Lower leg skin (tissue), 4 donors: ENCODE results near the gene AHRR. TPM values are rescaled to one million over a fixed set of nuclear protein-coding genes. Genes with fewer than 3 reads are reported as not detected.

Experiments used
- DNase-seq, 2 donors: peaks; one replicate each; pipeline ENCODE4 v3.0.0-alpha.2; 2019; ENCODE audit warnings: low spot score in 2 of 2
- H3K4me3 ChIP-seq: fragments of 200-600 bp; sonication (generic); 2 replicates; pipeline ENCODE4 v1.5.1; 2017; ENCODE audit warnings: mild to moderate bottlenecking, low read depth; ENCODE audit not compliant: poor library complexity, severe bottlenecking
- POLR2A ChIP-seq, 2 donors: fragments of 450-650 bp; IDR thresholded peaks; one replicate each; pipeline ENCODE4 v1.6.1; 2016 to 2017; ENCODE audit warnings: antibody characterized with exemption in 2 of 2, mild to moderate bottlenecking in 1 of 2, moderate library complexity in 1 of 2
- WGBS, 2 donors: methylation state at CpG; one replicate each; pipeline ENCODE4 v1.1.5; 2018; 5-methylcytosine and 5-hydroxymethylcytosine counted together
- intact Hi-C: fragments of 100-400 bp; cut with DNase I; formaldehyde crosslinking; loops from one replicate; pipeline ENCODE4 v1.15.0; 2023; ENCODE audit warnings: low total_unique reads
- total RNA-seq, 4 donors: library from RNA; depleted of rRNA; stranded (reverse); fragments of >200 nt; gene quantifications; one replicate each; pipeline ENCODE4 v1.1.0, GENCODE V29; 2016
- TF ChIP-seq, protein P1 (sequence below), 3 donors: fragments of 450-650 bp; IDR thresholded peaks; one replicate each; pipeline ENCODE4 v1.5.1; 2016; ENCODE audit warnings: antibody characterized with exemption in 3 of 3, mild to moderate bottlenecking in 3 of 3, moderate library complexity in 2 of 3

The AHRR gene
- total RNA-seq, 4 donors from 2014 or later: 3.6 to 19.6 (median 6.0) TPM

GRCh38 chr5:476102-476813, 154.7 kb downstream of the AHRR start:
- intact Hi-C loops: no loop called here
- WGBS, 2 donors: 49 to 53% methylated on average over 29 to 51 of the region's 51 CpGs
- TF ChIP-seq POLR2A (IDR thresholded peaks at IDR 0.05): no peak
- TF ChIP-seq, protein P1, sequence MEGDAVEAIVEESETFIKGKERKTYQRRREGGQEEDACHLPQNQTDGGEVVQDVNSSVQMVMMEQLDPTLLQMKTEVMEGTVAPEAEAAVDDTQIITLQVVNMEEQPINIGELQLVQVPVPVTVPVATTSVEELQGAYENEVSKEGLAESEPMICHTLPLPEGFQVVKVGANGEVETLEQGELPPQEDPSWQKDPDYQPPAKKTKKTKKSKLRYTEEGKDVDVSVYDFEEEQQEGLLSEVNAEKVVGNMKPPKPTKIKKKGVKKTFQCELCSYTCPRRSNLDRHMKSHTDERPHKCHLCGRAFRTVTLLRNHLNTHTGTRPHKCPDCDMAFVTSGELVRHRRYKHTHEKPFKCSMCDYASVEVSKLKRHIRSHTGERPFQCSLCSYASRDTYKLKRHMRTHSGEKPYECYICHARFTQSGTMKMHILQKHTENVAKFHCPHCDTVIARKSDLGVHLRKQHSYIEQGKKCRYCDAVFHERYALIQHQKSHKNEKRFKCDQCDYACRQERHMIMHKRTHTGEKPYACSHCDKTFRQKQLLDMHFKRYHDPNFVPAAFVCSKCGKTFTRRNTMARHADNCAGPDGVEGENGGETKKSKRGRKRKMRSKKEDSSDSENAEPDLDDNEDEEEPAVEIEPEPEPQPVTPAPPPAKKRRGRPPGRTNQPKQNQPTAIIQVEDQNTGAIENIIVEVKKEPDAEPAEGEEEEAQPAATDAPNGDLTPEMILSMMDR (IDR thresholded peaks at IDR 0.05): no peak

GRCh38 chr5:476814-477175, 155.3 kb downstream of the AHRR start:
- intact Hi-C loops: no loop called here
- 65 to 70% methylated on average over 5 to 8 of the region's 9 CpGs for WGBS, 2 donors
- TF ChIP-seq, protein P1 (IDR thresholded peaks at IDR 0.05): no peak
- no peak for TF ChIP-seq POLR2A (IDR thresholded peaks at IDR 0.05)
- no peak overlapping the region for H3K4me3 ChIP-seq
- DNase-seq: no peak

More at GRCh38 chr5:476102-476813, 154.7 kb downstream of the AHRR start:
- H3K4me3 ChIP-seq: no peak overlapping the region
- DNase-seq: no peak

DNA sequence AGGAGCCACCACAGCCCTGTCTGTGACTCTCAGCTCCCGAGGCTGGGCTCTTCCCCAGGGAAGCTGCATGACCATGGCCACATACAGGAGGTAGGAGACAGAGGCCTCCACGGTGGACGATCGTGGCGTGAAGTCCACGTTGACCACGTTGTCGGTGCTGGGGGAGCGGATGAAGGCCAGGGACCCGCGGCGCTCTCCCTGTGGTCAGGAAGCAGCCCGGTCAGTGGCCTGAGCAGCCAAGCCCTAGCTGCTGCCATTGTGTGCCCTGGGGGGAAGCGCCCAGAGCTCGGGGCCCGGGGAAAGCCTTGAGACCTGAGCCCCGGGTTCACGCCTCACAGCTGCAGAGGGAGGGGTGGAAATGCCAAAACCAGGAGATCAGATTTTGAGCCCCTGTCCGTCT, 155.7 kb downstream of the AHRR start:
- no peak for DNase-seq
- H3K4me3 ChIP-seq: no peak overlapping the region
- WGBS, 2 donors: 71 to 83% methylated on average over 7 to 18 of the region's 19 CpGs
- intact Hi-C loops: no loop called here
- no peak for TF ChIP-seq POLR2A (IDR thresholded peaks at IDR 0.05)
- TF ChIP-seq, protein P1 (IDR thresholded peaks at IDR 0.05): no peak

DNA sequence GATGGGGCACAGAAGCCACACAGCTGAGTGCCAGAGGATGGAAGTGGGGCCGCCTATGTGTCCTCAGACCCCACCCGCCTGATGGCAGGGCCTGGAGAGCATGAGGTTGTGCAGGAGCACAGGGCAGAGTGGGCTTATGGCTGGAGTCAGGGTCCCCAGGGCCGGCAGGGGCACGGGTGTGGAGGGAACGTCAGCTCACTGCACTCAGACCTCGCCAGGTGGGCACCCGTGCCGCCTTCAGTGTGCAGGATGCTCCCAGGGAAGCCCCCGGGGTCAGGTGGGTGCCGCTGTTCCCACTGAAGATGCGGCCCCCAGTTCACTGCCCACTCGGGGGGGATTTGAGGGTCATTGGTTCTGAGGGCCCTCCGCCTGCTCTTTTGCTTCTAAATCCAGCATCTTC, 156.4 kb downstream of the AHRR start:
- TF ChIP-seq POLR2A (IDR thresholded peaks at IDR 0.05): no peak
- DNase-seq: no peak
- 73 to 85% methylated on average over 8 to 13 of the region's 13 CpGs for WGBS, 2 donors
- no peak overlapping the region for H3K4me3 ChIP-seq
- intact Hi-C loops: no loop called here

- no peak for TF ChIP-seq POLR2A (IDR thresholded peaks at IDR 0.05)
- TF ChIP-seq, protein P1 (IDR thresholded peaks at IDR 0.05): no peak
- no peak overlapping the region for H3K4me3 ChIP-seq
- intact Hi-C loops: no loop called here
- DNase-seq: no peak
- WGBS, 2 donors: 58 to 59% methylated on average over 12 to 13 of the region's 18 CpGs
Measured at GRCh38 chr5:478369-478981, 157.0 kb downstream of the AHRR start.

- intact Hi-C loops: no loop called here
- 48 to 86% methylated on average over 3 to 17 of the region's 18 CpGs for WGBS, 2 donors
- DNase-seq: no peak
- H3K4me3 ChIP-seq: no peak overlapping the region
- TF ChIP-seq POLR2A (IDR thresholded peaks at IDR 0.05): no peak
- TF ChIP-seq, protein P1 (IDR thresholded peaks at IDR 0.05): no peak
Measured at GRCh38 chr5:478982-479535, 157.5 kb downstream of the AHRR start.
